ENCODE data around the gene EFCAB11. TPM values are rescaled to one million over a fixed set of nuclear protein-coding genes. Genes with fewer than 3 reads are reported as not detected.

Gene EFCAB11
- total and polyA plus RNA-seq, 2 of the 8 experiments (the other 6 are each of a cell fraction or from before 2014, with no cell fraction given), result 6.8 to 12.8 TPM

DNA sequence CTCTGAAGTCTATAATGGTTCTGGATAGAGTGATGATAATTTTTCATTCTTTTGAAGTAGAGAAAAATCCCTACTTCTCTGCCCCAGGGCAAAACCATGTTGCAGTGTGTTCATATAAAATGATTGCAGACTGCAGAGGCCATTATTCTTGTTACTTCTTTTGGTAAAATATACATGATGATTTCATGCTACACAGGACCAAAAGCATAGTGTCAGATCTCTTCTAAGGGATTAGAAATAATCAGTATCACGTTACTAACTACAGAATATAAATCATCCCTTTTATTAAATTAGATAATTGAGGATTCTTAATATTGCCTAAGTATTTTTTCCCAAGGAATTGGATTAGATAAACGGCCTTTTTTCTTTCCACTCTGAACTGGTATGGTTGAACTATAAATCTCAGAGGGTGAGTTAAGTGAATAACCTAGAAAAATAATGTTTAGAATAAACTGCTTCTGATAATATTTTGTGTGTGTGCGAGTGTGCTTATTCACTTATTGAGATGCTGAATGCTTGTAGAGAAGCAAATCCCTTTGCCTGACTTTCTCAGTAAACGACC lies 156.2 kb downstream of the EFCAB11 start (continued):
- TF ChIP-seq, protein P1, sequence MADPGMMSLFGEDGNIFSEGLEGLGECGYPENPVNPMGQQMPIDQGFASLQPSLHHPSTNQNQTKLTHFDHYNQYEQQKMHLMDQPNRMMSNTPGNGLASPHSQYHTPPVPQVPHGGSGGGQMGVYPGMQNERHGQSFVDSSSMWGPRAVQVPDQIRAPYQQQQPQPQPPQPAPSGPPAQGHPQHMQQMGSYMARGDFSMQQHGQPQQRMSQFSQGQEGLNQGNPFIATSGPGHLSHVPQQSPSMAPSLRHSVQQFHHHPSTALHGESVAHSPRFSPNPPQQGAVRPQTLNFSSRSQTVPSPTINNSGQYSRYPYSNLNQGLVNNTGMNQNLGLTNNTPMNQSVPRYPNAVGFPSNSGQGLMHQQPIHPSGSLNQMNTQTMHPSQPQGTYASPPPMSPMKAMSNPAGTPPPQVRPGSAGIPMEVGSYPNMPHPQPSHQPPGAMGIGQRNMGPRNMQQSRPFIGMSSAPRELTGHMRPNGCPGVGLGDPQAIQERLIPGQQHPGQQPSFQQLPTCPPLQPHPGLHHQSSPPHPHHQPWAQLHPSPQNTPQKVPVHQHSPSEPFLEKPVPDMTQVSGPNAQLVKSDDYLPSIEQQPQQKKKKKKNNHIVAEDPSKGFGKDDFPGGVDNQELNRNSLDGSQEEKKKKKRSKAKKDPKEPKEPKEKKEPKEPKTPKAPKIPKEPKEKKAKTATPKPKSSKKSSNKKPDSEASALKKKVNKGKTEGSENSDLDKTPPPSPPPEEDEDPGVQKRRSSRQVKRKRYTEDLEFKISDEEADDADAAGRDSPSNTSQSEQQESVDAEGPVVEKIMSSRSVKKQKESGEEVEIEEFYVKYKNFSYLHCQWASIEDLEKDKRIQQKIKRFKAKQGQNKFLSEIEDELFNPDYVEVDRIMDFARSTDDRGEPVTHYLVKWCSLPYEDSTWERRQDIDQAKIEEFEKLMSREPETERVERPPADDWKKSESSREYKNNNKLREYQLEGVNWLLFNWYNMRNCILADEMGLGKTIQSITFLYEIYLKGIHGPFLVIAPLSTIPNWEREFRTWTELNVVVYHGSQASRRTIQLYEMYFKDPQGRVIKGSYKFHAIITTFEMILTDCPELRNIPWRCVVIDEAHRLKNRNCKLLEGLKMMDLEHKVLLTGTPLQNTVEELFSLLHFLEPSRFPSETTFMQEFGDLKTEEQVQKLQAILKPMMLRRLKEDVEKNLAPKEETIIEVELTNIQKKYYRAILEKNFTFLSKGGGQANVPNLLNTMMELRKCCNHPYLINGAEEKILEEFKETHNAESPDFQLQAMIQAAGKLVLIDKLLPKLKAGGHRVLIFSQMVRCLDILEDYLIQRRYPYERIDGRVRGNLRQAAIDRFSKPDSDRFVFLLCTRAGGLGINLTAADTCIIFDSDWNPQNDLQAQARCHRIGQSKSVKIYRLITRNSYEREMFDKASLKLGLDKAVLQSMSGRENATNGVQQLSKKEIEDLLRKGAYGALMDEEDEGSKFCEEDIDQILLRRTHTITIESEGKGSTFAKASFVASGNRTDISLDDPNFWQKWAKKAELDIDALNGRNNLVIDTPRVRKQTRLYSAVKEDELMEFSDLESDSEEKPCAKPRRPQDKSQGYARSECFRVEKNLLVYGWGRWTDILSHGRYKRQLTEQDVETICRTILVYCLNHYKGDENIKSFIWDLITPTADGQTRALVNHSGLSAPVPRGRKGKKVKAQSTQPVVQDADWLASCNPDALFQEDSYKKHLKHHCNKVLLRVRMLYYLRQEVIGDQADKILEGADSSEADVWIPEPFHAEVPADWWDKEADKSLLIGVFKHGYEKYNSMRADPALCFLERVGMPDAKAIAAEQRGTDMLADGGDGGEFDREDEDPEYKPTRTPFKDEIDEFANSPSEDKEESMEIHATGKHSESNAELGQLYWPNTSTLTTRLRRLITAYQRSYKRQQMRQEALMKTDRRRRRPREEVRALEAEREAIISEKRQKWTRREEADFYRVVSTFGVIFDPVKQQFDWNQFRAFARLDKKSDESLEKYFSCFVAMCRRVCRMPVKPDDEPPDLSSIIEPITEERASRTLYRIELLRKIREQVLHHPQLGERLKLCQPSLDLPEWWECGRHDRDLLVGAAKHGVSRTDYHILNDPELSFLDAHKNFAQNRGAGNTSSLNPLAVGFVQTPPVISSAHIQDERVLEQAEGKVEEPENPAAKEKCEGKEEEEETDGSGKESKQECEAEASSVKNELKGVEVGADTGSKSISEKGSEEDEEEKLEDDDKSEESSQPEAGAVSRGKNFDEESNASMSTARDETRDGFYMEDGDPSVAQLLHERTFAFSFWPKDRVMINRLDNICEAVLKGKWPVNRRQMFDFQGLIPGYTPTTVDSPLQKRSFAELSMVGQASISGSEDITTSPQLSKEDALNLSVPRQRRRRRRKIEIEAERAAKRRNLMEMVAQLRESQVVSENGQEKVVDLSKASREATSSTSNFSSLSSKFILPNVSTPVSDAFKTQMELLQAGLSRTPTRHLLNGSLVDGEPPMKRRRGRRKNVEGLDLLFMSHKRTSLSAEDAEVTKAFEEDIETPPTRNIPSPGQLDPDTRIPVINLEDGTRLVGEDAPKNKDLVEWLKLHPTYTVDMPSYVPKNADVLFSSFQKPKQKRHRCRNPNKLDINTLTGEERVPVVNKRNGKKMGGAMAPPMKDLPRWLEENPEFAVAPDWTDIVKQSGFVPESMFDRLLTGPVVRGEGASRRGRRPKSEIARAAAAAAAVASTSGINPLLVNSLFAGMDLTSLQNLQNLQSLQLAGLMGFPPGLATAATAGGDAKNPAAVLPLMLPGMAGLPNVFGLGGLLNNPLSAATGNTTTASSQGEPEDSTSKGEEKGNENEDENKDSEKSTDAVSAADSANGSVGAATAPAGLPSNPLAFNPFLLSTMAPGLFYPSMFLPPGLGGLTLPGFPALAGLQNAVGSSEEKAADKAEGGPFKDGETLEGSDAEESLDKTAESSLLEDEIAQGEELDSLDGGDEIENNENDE (IDR thresholded peaks at IDR 0.05; ENCODE audit: insufficient replicate concordance, low read length), result no peak
- TF ChIP-seq KDM1A (IDR thresholded peaks at IDR 0.05; ENCODE audit: borderline replicate concordance, low read length) (no peak), KDM5A (IDR thresholded peaks at IDR 0.05; ENCODE audit: low read length) (no peak), TCF12 (IDR thresholded peaks at IDR 0.05; ENCODE audit: low read depth, low read length) (no peak), JUN (IDR thresholded peaks at IDR 0.05; ENCODE audit: low read depth, low read length) (no peak)
- TF ChIP-seq, protein P2, sequence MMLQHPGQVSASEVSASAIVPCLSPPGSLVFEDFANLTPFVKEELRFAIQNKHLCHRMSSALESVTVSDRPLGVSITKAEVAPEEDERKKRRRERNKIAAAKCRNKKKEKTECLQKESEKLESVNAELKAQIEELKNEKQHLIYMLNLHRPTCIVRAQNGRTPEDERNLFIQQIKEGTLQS (IDR thresholded peaks at IDR 0.05; ENCODE audit: insufficient read depth, low read depth, low read length), result no peak
